AG04450 (cell line): ENCODE data around the gene MYL4. TPM values are rescaled to one million over a fixed set of nuclear protein-coding genes. Genes with fewer than 3 reads are reported as not detected.
A peak's percentile ranks its signal among the peaks of the same experiment; 100 is the strongest.

ENCODE experiments used
- CTCF ChIA-PET: fragments of 300-600, 350-600 bp; formaldehyde crosslinking; extraction: SDS; loops from one replicate; lab custom pipeline; 2022; ENCODE audit warnings: antibody characterized with exemption, inconsistent platforms; lab: Charles Lee
- POLR2A ChIA-PET: fragments of 350-600 bp; formaldehyde crosslinking; extraction: SDS; loops from one replicate; lab custom pipeline; 2021; ENCODE audit warnings: antibody characterized with exemption, inconsistent platforms; lab: Yijun Ruan, JAX
- DNase-seq: peaks from one replicate; pipeline ENCODE4 v3.0.0-alpha.2; 2011; ENCODE audit warnings: low read depth, low spot score
- H3K27ac ChIP-seq: one replicate; pipeline ENCODE4 v1.5.1; 2012; ENCODE audit warnings: low read depth, low read length, control low read depth
- H3K27me3 ChIP-seq: one replicate; pipeline ENCODE4 v1.6.0; 2012; ENCODE audit warnings: low read length; ENCODE audit not compliant: control insufficient read depth, insufficient read depth
- H3K4me3 ChIP-seq: 2 replicates; pipeline ENCODE4 v1.5.1; 2011; ENCODE audit warnings: mild to moderate bottlenecking, low read depth, low read length, control low read depth
- H3K9me3 ChIP-seq: 2 replicates; pipeline ENCODE4 v1.5.1; 2012; ENCODE audit warnings: low read length; ENCODE audit not compliant: control insufficient read depth, insufficient read depth
- polyA plus RNA-seq: library from polyadenylated mRNA; depleted of rRNA; stranded (reverse); fragments of >200 nt; gene quantifications from 2 replicates; pipeline ENCODE4 v1.2.3, GENCODE V29; 2011
- TF ChIP-seq, protein P1 (sequence below): IDR thresholded peaks from 2 replicates; pipeline ENCODE4 v1.5.1; 2011; ENCODE audit warnings: low read depth, low read length, control low read depth, inconsistent platforms

Gene MYL4
- polyA plus RNA-seq, 1 experiment = 0.19 TPM

DNA sequence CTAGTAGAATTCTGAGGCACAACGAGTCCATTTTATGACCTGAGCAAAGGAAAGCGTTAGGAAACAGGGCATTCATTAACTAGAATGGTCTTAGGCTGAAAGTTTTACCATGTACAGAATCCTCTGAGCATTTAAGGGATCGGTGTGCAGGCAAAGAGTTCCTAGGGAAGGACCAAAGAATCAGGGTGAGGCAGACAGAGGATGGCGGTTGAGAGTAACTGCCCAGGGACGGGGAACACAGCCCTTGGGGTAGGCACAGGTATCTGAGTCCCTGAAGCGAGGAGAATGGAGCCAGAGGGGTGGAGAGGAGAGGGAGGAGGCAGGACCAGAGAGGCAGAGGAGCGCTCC is 30.4 kb downstream of the MYL4 start:
- H3K27me3 ChIP-seq = no peaks in the 10 kb centered on the region
- peak overlapping the region; percentile 90 for H3K27ac ChIP-seq
- POLR2A ChIA-PET = interaction anchor here (1.5 kb wide), 1 partner anchor 76 kb away, joined by 3 read pairs; no protein-coding TSS in a partner anchor
- H3K9me3 ChIP-seq = peaks cover 24% of the 10 kb centered on the region
- CTCF ChIA-PET = interaction anchor here (1.0 to 1.7 kb wide), 2 partner anchors 10 to 376 kb away, joined by 3 to 10 read pairs; no protein-coding TSS in a partner anchor
- TF ChIP-seq, protein P1, sequence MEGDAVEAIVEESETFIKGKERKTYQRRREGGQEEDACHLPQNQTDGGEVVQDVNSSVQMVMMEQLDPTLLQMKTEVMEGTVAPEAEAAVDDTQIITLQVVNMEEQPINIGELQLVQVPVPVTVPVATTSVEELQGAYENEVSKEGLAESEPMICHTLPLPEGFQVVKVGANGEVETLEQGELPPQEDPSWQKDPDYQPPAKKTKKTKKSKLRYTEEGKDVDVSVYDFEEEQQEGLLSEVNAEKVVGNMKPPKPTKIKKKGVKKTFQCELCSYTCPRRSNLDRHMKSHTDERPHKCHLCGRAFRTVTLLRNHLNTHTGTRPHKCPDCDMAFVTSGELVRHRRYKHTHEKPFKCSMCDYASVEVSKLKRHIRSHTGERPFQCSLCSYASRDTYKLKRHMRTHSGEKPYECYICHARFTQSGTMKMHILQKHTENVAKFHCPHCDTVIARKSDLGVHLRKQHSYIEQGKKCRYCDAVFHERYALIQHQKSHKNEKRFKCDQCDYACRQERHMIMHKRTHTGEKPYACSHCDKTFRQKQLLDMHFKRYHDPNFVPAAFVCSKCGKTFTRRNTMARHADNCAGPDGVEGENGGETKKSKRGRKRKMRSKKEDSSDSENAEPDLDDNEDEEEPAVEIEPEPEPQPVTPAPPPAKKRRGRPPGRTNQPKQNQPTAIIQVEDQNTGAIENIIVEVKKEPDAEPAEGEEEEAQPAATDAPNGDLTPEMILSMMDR = no peak
- no peak overlapping the region for H3K4me3 ChIP-seq
- no peak for DNase-seq

DNA sequence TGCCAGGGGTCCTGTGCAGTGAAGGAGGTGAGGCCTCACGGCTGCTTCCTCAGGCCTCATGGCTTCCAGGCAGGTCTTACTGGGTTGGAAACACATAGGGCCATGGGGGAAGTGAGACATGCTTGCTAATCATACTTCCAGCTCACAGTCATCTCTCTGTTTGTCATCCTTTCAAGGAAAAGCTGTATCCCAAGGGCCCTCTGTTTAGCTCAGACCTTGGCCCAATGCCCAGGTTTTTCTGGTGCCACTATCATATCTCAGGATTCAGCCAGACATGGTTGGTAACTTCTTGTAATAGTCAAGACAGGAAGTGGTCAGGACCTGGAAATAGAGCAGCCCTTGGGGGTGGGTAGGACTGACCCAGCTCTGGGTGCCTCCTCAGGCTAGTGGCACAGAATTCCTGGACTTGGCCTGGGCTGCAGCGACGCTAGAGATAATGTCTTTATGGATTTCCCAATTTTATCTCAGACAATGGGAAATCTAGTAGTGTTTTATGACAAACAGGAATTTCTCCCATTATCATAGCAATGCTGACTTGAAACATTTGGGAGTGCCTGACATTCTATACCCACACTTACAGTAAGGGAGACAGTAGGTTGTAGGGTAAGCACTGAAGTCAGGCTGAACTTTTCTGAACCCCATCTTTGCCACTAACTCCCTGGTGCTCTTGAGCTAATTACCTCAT is 31.0 kb downstream of the MYL4 start:
- Histone ChIP-seq H3K27me3 (no peaks in the 10 kb centered on the region), H3K9me3 (peaks cover 24% of the 10 kb centered on the region), H3K27ac (peak overlapping the region; percentile 90), H3K4me3 (no peak overlapping the region)
- ChIA-PET POLR2A (interaction anchor here (0.6 to 1.5 kb wide), 3 partner anchors 49 to 105 kb away, joined by 3 to 4 read pairs (median 3); no protein-coding TSS in a partner anchor), CTCF (interaction anchor here (0.8 to 1.7 kb wide), 3 partner anchors 11 to 376 kb away, joined by 3 to 10 read pairs (median 5); no protein-coding TSS in a partner anchor)
- DNase-seq = peak; percentile 83
- TF ChIP-seq, protein P1 = no peak

DNA sequence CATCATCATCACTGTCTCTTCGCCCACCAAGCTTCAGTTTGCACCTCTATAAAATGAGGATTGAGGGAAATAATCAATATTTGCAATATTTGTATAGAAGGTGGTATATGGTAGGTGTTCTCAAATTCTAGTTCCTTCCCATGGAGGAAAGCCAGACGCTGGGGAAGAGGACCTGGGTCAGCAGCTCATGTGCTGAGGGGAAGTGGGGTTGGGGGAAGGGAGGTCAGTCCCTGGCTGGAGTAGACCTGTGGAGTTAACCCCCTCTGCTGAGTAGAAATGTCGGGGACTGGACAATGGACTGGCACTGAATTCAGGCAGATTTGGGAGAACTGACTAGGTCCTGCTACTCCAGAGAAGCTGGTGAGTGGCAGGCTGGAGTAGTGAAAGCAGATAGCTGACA is 31.7 kb downstream of the MYL4 start:
- POLR2A ChIA-PET = interaction anchor here (0.5 to 1.5 kb wide), 5 partner anchors 48 to 453 kb away, joined by 3 to 4 read pairs (median 3); partner anchors contain the start of gene TBKBP1
- H3K27me3 ChIP-seq = no peaks in the 10 kb centered on the region
- peaks cover 24% of the 10 kb centered on the region for H3K9me3 ChIP-seq
- no peak overlapping the region for H3K4me3 ChIP-seq
- no peak for DNase-seq
- TF ChIP-seq, protein P1 = no peak
- CTCF ChIA-PET = interaction anchor here (0.8 kb wide), 1 partner anchor 74 kb away, joined by 5 read pairs; no protein-coding TSS in a partner anchor
- no peak overlapping the region for H3K27ac ChIP-seq

DNA sequence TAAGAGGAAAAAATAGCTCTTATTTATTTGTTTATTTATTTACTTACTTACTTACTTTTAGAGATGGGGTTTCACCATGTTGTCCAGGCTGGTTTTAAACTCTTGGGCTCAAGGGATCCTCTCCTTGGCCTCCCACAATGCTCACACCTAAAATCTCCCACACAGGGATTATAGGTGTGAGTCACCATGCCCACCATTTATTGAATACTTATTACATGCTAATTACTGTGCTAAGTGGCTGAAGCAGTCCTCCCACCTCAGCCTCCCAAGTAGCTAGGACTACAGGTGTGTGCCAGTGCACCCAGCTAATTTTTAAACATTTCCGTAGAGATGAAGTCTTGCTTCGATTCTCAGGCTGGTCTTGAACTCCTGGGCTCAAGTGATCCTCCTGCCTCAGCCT is 33.5 kb downstream of the MYL4 start:
- Histone ChIP-seq H3K4me3 (no peak overlapping the region), H3K9me3 (peaks cover 10% of the 10 kb centered on the region), H3K27me3 (no peaks in the 10 kb centered on the region), H3K27ac (no peak overlapping the region)
- CTCF ChIA-PET = interaction anchor here (0.6 to 1.4 kb wide), 2 partner anchors 10 to 13 kb away, joined by 3 to 6 read pairs; no protein-coding TSS in a partner anchor
- POLR2A ChIA-PET = interaction anchor here (1.0 kb wide), 1 partner anchor 9 kb away, joined by 3 read pairs; no protein-coding TSS in a partner anchor
- DNase-seq = no peak
- TF ChIP-seq, protein P1 = no peak
